HG02798 (cell line): ENCODE results near the gene WNK1.
"Not testable (repeated sequence)": the region's sequence is repeated elsewhere in the genome, so short reads cannot be mapped to it uniquely, and the experiment has no call there.

Experiments used
- ATAC-seq: cut with Tn5 transposase; IDR thresholded peaks from one replicate; pipeline ENCODE4 v1.9.1; 2021; ENCODE audit warnings: mild to moderate bottlenecking; ENCODE audit not compliant: unreplicated experiment, poor library complexity

The WNK1 gene

DNA sequence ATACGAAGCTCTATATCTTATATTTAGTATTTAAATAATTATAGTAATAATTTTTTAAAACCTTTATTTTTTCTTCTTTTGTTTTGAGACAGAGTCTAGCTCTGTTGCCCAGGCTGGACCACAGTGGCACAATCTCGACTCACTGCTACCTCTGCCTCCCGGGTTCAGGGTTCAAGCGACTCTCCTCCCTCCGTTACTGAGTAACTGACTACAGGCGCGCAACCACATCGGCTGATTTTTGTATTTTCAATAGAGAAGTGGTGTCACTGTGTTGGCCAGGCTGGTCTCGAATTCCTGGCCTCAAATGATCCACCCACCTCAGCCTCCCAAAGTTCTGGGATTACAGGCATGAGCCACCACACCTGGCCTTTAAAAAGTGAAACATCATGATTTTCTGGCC is 13.0 kb upstream of the WNK1 start:
- no peak for ATAC-seq

DNA sequence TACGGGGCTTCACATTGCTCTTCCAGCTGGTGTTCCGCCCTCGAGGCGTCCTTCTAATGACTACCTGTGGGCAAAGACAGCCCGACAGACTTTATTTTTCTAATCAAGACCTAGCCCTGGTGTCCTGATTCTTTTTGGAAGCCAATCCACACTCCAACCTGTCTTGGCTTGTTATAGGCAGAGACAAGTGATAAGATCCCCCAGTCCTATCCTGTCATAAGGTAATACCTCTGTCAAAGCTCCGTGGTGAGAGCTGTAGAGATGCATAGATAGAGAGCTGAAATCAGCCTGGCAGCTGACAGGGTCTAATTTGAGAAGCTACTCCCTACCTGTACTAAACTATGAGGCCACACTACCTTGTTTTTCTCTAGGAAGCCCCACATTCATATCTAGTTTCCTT is 11.5 kb upstream of the WNK1 start:
- no peak for ATAC-seq

DNA sequence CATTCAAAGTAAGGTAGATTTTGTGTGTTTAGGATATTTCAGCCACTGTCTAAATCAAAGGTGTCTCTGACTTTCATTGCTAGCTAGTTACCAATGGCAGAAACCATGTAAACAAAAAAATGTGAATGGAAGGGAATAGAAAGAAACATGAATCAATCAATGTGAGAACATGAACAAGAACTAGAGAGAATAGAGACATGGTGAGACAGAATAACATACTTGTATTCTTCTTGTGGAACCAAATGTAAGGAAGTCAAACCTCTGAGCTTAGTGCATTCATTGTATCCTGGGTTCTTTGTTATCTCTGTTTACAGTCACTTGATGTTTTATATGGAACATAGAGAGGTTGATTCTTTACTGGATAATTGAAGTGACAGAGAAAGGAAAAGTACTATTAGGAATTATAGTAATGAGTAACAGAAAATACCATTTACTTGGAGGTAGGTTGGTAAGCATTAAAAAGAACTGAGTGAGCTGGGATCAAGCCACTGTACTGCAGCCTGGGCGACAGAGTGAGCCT is 2.6 kb upstream of the WNK1 start:
- ATAC-seq = no peak

DNA sequence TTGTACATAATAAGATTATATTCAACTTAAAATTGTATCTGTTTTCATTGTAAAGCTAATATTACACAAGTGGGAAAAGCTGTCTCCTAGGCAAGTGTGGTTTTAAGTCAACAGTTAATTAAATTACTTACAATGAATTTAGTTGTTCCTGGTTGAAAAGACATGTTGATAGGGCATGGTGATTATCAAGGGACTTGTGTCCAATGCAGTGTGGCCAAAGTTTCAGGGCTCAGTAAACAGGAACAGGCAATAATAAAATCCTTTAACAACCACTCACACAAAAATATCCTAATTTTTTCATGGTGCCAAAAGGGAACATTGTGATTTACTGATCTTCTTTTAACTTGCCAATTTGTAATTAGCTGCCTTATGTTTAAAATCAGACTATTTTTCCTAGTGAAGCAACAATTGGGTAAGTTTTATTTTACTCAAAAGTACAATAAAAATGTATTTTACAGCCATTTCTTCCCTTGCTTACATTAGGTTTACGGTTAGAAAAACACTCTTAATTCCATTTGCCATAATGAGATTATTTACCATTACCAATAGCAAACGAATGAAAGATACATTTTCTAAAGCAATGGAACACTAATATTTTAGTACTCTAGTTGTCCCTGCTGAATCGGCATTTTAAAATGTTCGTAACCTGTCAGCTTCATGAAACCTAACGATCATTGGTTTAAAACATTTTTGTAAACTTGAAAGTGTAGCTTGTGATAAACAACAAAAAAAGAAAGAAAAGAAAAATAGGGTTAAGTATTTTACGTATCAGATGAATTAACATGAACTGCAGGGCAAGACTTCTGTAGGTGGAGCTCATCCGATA is 1.8 kb upstream of the WNK1 start:
- ATAC-seq = no peak

DNA sequence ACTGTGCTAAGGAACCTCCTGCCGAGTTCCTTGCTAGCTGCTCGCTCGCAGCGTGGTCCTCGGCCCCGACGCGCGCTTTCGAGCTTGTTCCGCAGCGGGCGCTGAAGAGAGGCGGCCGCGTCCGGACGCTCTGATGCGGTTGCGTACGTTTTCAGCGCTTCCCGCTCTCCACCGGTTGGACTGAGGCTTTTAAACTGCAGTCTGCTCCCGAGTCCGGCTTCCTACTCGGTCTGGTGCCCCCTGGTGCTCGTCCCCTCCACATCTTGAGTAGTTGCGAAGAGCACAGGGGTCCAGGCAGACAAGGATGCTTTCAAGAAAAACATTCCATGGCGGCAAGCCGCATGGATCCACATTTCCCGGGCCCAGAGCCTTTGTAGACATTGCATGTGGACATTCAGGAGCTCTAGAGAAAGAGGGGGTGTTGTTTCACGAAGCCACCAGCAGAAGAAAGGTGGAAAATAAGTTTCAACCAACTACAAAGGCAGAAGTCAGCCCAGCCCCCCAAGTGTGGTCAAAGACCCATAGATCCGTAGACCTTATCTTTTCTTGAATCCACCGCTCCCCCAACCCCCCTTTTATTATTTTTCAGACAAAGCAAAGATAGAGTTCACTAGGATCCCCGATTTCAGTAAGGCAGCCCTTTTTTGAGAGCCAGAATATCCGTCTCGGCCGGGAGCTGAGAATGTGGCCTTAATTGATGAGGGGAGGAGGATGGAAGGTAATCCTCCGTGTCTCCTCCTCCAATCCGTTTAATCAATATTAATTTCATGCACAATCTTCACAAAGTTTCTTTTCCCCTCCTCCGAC is 984 bp upstream of the WNK1 start:
- peak; percentile 47 for ATAC-seq

DNA sequence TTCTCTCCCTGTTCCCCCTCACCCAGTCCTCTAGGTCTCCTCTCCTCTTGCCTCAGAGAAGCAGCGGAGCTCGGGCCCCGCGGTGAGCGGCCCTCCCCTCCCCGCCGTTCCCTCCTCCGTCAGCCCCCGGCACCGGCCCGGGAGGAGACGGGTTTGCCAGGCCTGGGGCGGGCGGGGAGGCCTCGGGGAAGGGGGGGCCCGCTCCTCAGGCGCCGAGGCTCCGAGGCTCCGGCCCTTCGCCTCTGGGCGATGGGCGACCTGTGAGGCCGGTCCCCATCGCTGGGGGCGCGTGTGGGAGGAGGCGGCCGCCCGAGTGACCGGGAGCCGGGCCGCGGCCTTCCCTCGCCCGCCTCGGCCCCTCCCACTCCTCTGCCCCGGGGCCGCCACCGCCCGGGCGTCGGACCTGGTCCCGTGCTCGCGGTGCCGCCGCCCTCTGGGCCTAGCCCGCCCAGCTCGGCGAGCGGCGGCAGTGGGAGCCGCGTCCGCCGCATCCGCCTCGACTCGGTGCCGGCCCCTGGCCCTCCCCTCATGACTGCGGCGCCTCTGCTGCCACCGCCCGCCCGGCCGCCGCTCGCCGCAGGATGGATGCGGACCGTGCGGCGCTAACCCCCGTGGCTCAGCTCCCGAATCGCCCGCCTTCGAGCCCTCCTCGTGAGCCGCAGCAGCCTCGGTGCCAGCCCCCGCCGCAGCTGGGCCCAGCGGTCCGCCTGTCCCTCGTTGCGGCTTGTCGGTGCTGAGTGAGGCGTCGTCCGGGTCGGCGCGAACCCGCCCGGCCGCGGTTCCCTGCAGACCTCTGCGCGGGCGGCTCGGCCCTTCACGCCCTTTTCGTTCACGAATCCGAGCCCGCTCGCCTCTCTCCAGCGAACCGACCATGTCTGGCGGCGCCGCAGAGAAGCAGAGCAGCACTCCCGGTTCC is 574 bp downstream of the WNK1 start:
- peak; percentile 36 for ATAC-seq

DNA sequence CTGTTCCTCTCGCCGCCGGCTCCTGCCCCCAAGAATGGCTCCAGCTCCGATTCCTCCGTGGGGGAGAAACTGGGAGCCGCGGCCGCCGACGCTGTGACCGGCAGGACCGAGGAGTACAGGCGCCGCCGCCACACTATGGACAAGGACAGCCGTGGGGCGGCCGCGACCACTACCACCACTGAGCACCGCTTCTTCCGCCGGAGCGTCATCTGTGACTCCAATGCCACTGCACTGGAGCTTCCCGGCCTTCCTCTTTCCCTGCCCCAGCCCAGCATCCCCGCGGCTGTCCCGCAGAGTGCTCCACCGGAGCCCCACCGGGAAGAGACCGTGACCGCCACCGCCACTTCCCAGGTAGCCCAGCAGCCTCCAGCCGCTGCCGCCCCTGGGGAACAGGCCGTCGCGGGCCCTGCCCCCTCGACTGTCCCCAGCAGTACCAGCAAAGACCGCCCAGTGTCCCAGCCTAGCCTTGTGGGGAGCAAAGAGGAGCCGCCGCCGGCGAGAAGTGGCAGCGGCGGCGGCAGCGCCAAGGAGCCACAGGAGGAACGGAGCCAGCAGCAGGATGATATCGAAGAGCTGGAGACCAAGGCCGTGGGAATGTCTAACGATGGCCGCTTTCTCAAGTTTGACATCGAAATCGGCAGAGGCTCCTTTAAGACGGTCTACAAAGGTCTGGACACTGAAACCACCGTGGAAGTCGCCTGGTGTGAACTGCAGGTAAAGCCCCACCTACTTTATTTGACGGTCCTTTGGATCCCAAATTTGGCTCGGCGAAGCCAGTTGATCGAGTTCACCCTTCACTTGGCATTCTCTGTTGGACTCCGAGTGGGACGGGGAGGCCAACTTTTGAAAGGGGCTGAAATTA is 1.5 kb downstream of the WNK1 start:
- no peak for ATAC-seq

DNA sequence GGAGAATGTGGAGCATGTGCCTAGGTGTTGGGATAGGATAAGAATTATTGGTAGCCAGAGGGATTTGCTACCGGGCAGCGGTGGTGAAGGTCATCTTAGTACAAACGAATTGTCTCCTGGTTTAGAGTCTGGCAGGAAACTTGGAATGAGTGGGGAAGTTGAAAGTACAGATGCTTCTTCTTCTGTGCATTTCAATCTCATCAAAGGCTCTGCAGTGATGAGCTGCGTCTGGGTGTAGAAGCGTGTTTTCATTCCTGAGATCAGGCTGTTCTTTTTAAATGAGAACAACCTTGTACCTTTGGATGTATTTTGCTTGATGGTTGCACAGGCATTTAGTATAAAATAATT is 2.1 kb downstream of the WNK1 start:
- no peak for ATAC-seq

DNA sequence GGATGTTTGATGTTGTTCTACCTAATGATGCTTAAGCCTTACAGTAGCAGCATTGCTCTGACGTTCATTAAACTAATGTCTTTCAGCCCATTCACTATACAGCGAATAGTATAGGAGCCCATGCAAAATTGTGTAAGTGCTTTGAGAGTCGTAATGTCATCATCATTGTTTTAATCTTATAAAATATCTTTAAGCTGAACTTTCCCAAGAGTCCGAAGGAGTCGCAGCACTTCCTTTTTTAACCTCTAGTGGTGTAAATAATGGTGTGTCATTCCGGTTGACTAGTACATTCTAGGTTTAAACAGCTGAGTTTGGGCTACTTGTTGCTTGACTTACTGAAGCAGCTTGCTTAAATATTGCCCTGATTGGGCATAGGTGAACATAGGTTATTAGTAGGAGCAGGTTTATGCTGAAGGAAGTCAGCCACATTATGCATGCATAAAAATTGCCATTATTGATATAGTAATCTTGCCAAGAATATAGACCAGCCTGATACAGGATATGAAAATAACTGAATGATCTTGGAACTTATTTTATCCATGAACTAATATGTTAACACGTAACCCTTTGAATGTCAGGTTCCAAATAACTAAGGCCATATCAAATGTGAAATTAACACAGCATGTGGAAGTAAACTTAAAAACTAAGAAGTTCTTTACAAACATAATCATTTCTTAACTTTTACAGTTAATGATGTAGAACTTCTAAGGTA is 2.6 kb downstream of the WNK1 start:
- ATAC-seq = no peak

DNA sequence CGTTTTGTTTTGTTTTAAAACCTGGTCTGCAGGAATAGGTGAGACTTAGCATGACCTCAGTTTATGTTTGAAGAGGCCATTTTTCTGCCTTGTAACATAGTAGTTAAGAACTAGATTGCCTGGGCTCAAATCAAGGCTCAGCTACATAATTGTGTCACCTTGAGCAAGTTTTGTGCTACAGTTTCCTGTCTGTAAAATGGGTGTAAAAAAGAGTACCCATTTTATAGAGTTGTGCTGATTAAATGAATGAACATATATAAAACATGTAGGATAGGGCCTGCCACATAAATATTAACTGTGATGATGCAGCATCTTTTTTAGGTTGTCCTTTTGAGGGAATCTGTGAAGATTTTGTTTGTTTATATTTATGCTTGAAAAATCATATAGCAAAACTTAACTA is 7.2 kb downstream of the WNK1 start:
- ATAC-seq = no peak

DNA sequence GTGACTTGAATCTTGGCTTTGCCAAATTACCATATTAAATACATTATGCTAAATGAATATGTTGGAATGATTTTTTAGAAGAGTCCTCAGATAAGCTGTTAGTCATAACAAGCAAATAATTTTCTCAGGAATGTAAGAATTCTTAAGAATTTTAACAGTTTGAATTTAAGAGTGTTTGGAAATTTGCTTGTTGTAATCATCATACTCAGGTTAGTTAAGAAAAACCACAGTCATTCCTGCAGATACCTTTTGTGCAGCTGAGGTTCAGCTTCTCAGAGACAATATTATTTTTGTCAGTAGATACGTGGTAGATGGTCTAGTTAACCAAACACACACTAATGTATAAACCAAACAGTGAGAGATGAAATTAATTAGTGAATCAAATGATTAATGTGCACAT is 8.9 kb downstream of the WNK1 start:
- ATAC-seq = no peak

DNA sequence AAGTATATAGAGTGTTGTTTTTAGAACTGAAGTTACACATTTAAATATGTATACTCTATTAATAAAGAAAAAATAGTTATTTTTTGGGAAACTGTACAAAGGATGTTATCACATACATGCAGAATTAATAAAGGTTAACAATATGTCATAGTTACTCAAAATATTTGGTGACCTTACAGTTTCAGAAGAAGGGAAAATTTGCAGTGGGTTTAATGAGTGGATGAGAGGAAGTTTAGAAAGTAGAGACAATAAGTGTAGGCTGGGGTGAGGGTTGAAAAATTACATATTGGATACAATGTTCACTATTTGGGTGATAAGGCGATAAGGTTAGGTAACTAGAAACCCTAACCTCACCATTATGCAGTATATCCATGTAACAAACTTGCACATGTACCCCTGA is 13.5 kb downstream of the WNK1 start:
- no peak for ATAC-seq

DNA sequence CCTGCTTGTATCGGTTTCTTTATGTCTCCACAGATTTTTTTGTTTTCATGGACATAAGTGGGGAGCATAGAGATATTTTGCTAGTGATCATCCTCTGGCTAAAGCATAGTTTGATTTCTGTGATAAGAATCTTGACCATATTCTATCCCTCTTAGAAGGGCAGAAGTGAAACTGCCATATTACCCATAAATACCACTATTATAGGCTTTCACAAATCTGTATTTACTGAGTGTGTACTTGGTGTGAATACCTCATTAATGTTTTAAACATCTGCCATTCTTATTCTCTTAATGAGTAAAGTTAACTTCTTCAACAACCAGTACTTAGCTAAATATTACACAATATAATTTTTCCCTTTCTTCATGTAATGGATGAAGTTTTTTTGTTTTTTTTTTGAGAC is 16.1 kb downstream of the WNK1 start:
- no peak for ATAC-seq

DNA sequence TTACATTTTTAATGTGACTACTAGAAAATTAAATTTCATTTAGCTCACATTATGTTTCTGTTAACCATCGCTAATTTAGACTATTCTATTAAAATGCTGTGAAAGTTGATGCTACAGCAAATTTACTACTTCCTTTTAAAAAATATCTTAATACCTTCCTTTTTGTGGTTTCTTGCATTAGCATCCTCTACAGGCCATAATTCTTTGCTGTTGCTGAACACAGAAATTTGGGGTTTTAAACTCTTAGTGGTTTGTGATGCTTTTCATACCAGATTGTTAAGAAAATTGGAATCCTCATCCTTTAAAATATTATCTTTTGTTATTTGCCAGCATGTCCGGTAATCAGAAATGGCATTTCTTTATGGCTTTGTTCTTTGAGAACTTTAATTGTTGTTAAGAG is 18.1 kb downstream of the WNK1 start:
- no peak for ATAC-seq

DNA sequence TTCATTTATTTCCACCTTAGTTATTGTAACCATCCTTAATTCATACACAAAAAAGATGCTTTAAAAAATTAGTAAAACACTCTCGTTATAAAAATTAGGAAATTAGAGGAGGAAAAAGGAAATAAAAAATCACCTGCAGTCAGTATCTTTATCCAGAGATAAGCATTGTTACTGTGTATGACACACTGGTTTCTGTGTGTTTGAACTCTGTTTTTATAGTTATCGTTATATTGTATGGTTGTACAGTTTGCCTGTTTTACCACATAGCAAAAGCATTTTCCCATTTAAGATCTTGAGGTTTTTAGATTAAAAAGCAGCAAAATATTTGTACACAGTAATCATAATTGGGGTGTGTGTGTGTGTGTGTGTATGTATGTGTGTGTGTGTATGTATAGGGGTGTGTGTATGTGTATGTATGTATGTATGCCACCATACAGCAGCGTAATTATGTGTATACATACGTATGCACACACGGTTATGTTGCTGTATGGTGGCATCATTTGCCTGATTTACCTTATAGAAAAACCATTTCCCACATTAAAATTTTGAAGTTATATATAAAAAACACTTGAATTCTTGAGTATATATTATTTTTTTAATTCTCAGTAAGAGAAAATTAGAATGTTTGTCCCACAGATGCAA is 19.8 kb downstream of the WNK1 start:
- ATAC-seq = no peak

DNA sequence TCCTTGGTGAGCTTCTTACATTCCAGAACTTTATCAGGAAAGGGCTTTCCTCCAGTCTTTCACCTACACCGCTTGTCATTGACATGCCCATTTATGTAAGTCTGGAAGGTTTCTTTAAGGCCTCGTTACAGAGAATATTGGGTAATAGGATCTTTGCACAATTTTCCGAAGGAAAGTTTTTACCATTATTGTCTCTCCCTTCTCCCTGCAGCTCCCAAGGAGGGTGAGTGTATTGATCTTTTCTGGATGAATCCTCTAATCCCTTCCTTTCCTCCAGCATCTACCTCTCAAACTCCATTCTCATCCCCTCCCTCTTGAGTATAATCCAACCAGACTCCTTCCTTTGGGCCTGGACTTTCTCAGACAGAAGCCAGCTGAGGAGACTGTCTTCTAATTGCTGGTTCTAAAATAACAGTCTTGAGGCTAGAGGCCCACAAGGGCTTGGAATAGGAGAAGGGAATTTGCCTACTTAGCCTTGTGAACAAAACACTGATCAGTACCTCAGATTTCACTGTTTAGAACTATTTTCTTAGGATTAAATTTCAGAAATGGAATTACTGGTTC is 21.8 kb downstream of the WNK1 start:
- ATAC-seq = no peak

DNA sequence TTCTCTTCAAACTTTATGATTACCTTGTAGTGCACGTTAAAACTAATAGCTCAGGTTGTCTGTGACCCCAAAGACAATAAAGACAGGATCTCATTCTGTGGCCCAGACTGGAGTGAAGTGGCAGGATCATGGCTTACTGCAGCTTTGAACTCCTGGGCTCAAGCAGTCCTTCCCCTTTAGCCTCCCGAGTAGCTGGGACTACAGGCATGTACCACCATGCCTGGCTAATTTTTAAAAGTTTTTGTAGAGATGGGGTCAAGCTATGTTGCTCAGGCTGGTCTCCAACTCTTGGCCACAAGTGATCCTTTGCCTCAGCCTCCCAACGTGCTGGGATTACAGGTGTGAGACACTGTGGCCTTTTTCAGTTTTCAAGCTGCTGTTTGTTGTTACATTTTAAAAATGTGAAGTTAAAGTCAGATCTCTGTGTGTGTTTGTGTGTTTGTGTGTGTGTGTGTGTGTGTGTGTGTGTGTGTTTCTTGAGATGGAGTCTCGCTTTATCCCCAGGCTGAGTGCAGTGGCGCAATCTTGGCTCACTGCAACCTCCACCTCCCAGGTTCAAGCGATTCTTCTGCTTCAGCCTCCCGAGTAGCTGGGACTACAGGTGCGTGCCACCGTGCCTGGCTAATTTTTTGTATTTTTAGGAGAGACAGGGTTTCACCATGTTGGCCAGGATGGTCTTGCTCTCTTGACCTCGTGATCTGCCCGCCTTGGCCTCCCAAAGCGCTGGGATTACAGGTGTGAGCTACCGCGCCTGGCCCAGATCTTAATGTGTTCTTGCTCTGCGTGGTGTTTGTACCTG is 23.8 kb downstream of the WNK1 start:
- ATAC-seq = not testable (repeated sequence)
